ENCODE measurements around the gene RGS3.

The RGS3 gene

DNA sequence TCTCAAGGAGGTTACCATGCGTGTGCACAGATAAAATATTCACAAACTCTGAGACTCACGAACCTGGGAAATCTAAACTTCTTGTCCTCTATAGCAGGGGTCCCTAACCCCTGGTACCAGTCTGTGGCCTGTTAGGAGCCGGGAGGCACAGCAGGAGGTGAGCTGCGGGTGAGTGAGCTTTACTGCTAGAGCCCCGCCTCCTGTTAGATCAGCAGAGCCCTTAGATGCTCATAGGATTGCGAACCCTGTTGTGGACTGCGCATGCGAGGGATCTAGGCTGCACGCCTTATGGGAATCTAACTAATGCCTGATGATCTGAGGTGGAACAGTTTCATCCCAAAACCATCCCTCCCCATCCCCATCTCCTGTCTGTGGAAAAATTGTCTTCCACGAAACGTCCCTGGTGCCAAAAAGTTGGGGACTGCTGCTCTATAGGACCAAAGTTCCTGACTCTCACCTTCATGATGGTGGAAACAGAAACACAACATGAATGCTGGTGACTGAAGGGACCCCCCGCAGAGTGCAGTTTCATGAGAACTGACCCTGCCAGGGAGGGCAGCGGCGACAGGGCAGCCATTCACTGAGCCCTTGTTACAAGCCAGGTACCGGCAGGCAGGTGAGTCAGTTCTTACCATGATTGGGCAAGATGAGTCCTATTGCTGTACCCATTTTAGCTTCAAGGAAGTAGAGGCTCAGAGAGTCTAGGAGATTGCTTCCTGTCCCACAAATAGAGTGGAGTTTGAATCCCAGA, 181.9 kb downstream of the RGS3 start:
- no peak for FAIRE-seq

DNA sequence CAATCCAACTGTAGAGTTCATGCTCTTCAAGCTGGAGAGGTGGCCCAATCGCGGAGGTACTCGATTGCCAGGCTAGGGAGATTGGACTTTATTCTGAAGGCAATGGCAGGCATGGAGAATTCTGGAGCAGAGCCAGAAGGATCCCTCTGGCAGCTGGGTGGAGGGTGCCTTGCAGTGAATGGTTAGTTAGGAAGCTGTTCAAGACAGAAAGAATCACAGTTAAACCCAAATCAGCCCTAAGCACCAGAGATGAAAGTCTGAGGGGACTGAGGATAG, 182.4 kb downstream of the RGS3 start:
- FAIRE-seq, result no peak

GRCh38 chr9:113646491-113646890, 183.0 kb downstream of the RGS3 start:
- no peak for FAIRE-seq
